ENCODE measurements around the gene PTHLH.

PTHLH gene

GRCh38 chr12:27965966-27966365, 6.6 kb downstream of the PTHLH start:
- DNase-seq (ENCODE audit: low read depth) = no peak
- no peak overlapping the region for H3K4me3 ChIP-seq (ENCODE audit: low read depth, low read length)
- TF ChIP-seq CTCF (IDR thresholded peaks at IDR 0.05; ENCODE audit: low read depth, low read length) (no peak), POLR2A (IDR thresholded peaks at IDR 0.05; ENCODE audit: extremely low read depth, insufficient read length) (no peak), MYC (IDR thresholded peaks at IDR 0.05; ENCODE audit: low read depth, low read length) (no peak), MAX (IDR thresholded peaks at IDR 0.05; ENCODE audit: low read depth, low read length) (no peak)

- H3K4me3 ChIP-seq (ENCODE audit: low read depth, low read length) = no peak overlapping the region
- DNase-seq (ENCODE audit: low read depth) = no peak
- TF ChIP-seq MAX (IDR thresholded peaks at IDR 0.05; ENCODE audit: low read depth, low read length) (no peak), MYC (IDR thresholded peaks at IDR 0.05; ENCODE audit: low read depth, low read length) (no peak), POLR2A (IDR thresholded peaks at IDR 0.05; ENCODE audit: extremely low read depth, insufficient read length) (no peak), CTCF (IDR thresholded peaks at IDR 0.05; ENCODE audit: low read depth, low read length) (no peak)
These were observed 7.1 kb downstream of the PTHLH start for GRCh38 chr12:27965411-27965810.

GRCh38 chr12:27964123-27964522, 8.4 kb downstream of the PTHLH start:
- no peak overlapping the region for H3K4me3 ChIP-seq (ENCODE audit: low read depth, low read length)
- TF ChIP-seq CTCF (IDR thresholded peaks at IDR 0.05; ENCODE audit: low read depth, low read length) (no peak), POLR2A (IDR thresholded peaks at IDR 0.05; ENCODE audit: extremely low read depth, insufficient read length) (no peak), MAX (IDR thresholded peaks at IDR 0.05; ENCODE audit: low read depth, low read length) (no peak), MYC (IDR thresholded peaks at IDR 0.05; ENCODE audit: low read depth, low read length) (no peak)
- no peak for DNase-seq (ENCODE audit: low read depth)

GRCh38 chr12:27960821-27961220, 11.7 kb downstream of the PTHLH start:
- no peak for DNase-seq (ENCODE audit: low read depth)
- H3K4me3 ChIP-seq (ENCODE audit: low read depth, low read length) = no peak overlapping the region
- no peak for TF ChIP-seq MYC (IDR thresholded peaks at IDR 0.05; ENCODE audit: low read depth, low read length)
- TF ChIP-seq CTCF (IDR thresholded peaks at IDR 0.05; ENCODE audit: low read depth, low read length) = no peak
- TF ChIP-seq POLR2A (IDR thresholded peaks at IDR 0.05; ENCODE audit: extremely low read depth, insufficient read length) = no peak
- no peak for TF ChIP-seq MAX (IDR thresholded peaks at IDR 0.05; ENCODE audit: low read depth, low read length)

GRCh38 chr12:27958675-27959074, 13.9 kb downstream of the PTHLH start:
- DNase-seq (ENCODE audit: low read depth) = no peak
- TF ChIP-seq CTCF (IDR thresholded peaks at IDR 0.05; ENCODE audit: low read depth, low read length) (no peak), MAX (IDR thresholded peaks at IDR 0.05; ENCODE audit: low read depth, low read length) (no peak), MYC (IDR thresholded peaks at IDR 0.05; ENCODE audit: low read depth, low read length) (no peak), POLR2A (IDR thresholded peaks at IDR 0.05; ENCODE audit: extremely low read depth, insufficient read length) (no peak)
- no peak overlapping the region for H3K4me3 ChIP-seq (ENCODE audit: low read depth, low read length)

- TF ChIP-seq CTCF (IDR thresholded peaks at IDR 0.05; ENCODE audit: low read depth, low read length) (no peak), POLR2A (IDR thresholded peaks at IDR 0.05; ENCODE audit: extremely low read depth, insufficient read length) (no peak), MYC (IDR thresholded peaks at IDR 0.05; ENCODE audit: low read depth, low read length) (no peak), MAX (IDR thresholded peaks at IDR 0.05; ENCODE audit: low read depth, low read length) (no peak)
- H3K4me3 ChIP-seq (ENCODE audit: low read depth, low read length) = no peak overlapping the region
- DNase-seq (ENCODE audit: low read depth) = no peak
These were observed 15.2 kb downstream of the PTHLH start for GRCh38 chr12:27957366-27957765.

All from NB4 (cell line).